Activated CD4-positive, CD25-positive, alpha-beta regulatory T cell (primary cell): ENCODE results near the gene PRLHR.

Experiments used
- DNase-seq, 4 experiments: peaks; one replicate each; lab custom pipeline; 2025; lab: John Stamatoyannopoulos, UW

The PRLHR gene

GRCh38 chr10:118587881-118588651 lies 7.4 kb downstream of the PRLHR start:
- no peak for DNase-seq

- DNase-seq: no peak
Observed at GRCh38 chr10:118586911-118587310, 8.5 kb downstream of the PRLHR start.

DNA sequence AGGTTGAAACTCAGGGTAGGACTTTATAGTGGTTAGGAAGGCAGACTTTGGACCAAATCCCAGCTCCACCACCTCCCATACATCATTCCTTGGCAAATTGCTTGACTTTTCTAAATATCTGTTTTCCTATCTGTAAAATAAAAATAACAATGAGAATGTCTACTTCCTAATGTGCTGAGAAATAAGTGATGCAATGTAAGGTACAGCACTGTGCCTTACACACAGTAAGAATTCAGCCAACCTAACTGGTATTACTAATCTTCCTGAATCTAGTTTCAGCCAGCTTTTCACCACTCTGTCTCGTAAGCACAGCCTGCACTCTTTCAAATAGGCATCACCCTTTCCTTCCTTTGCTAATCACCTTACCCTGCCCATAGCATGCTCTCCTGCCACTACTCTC lies 9.7 kb downstream of the PRLHR start:
- DNase-seq: no peak

- no peak for DNase-seq
Observed at GRCh38 chr10:118585234-118585633, 10.2 kb downstream of the PRLHR start.

- DNase-seq: no peak
Observed at GRCh38 chr10:118584181-118584954, 11.1 kb downstream of the PRLHR start.

DNA sequence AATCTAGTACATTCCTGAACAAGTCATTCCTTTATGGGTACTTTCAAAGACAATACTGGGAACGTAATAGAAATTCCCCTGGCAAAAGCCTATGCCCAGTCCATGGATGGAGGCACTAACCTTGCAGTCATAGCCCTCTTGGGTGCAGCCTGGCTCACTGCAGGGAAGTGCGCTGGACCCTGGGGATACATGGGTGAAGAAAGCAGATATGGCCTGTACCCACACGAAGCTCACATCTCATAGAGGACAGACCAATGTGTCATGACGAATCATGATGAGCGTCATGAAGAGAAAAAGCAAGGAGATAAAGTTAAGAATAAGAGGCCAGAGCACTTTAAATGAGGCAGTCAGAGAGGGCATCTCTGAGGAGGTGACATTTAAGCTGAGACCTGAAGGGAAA lies 11.8 kb downstream of the PRLHR start:
- DNase-seq: no peak

- DNase-seq: no peak
Observed at GRCh38 chr10:118582511-118582910, 12.9 kb downstream of the PRLHR start.

DNA sequence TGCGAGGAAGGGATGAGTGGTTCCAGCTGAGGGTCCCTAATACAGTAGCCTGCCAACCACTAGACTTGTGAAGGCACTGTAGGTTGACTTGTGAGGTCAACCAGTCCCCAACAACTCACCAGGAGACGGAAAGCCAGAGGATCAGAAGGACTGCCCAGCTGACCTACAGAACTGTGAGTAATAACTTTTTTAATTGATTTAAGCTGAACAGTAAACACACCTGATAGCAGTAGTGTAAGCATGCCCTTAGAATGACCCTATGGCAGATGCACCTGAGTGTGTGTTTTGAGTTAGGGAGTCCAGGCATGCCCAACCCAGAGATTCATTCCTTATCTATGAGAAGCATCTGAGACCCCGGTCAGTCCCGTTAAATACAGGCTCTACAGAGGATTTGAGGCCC lies 14.1 kb downstream of the PRLHR start:
- no peak for DNase-seq

DNA sequence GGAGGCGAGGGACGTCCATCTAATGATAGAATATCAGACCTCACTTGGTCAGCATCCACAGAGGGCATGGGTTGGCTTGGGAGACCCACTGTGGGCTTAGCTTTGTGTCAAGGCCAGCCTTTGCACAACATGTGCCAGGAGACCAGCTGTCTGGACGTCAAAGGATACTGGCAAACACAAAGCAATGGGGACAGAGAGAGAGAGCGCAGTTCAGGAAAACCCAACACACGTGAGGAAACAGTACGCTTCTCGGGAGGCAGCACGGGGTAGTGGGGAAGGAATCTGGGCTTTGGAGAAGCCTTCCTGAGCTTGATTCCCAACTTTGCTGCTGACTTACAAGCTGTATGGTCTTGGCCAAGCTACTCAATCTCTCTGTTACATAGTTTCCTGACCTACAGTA lies 14.7 kb downstream of the PRLHR start:
- no peak for DNase-seq

- no peak for DNase-seq
Observed at GRCh38 chr10:118573512-118573911, 21.9 kb downstream of the PRLHR start.

DNA sequence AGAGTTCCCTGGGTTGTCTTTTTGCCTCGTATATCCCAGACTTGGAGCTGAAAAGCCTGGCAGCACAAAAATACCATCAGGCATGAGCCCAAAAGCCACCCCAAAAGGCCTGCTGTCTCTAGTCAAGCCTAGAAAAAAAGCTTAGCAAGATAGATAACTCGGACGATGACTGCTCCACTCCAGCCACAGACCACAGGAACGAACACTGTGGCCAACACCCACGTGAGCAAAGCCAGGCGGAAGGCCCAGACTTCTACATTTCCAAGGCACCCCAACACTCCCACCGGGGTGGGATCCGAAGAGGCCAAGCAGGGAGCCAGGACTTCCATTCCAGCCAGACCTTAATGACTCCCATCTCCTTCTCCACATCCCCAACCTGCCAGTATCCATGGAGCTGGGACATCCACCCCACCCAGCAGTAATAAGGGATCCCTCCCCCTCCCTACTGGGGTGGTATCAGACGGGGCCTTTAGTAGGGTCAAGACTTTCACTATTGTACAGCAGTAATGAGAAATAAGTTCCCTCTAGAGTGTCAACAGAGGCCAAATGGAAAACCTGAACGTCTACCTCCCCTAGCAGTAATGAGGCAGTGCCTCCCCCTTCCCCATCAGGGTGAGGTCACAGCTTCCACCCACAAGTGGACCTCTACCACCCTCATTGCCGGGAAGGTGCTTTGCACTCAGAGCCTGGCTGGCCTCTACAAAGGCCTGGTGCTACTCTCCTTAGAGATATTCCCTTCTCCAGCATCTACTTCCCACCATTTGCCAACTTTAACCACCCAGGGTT lies 23.0 kb downstream of the PRLHR start:
- no peak for DNase-seq

DNA sequence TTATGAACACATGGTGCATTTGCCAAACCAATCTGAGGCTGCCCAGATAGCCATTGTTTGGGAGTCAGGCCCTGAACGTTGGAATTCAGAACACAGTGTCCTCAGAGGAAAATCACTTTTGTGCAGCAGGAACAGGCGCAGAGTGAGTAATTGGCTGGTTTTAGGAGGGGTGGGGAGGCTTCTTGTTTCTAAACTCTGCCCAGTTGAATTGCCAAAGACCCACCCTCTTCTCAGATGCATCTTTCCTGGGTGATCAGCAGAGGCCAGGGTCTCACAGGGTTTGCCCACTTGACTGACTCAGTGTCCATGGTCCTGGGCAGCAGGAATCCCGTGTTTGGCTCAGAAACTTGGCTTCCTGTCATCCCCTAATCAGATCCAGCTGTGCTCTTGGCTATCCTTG lies 24.3 kb downstream of the PRLHR start:
- DNase-seq: no peak

DNA sequence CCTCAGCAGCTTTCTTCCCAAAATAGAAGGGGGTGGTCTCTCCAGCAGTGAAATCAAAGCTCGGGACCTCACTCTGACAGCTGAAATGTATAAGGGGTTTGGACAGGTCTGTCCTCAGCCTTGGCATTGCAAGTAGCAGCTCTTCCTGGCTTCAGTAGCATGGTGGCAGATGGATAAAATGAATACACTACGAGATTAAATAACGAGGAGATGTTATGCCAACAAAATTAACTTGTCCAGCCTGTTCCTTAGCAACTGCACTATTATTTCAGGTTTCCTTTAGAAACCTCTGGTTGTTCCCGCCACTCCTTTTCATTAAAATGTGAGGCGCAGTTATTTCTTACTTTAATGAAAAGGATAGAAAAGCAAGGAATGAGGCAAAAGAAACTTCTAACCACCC lies 24.9 kb downstream of the PRLHR start:
- DNase-seq: no peak

GRCh38 chr10:118569882-118570252 lies 25.6 kb downstream of the PRLHR start:
- no peak for DNase-seq

GRCh38 chr10:118569241-118569881 lies 26.1 kb downstream of the PRLHR start:
- no peak for DNase-seq

DNA sequence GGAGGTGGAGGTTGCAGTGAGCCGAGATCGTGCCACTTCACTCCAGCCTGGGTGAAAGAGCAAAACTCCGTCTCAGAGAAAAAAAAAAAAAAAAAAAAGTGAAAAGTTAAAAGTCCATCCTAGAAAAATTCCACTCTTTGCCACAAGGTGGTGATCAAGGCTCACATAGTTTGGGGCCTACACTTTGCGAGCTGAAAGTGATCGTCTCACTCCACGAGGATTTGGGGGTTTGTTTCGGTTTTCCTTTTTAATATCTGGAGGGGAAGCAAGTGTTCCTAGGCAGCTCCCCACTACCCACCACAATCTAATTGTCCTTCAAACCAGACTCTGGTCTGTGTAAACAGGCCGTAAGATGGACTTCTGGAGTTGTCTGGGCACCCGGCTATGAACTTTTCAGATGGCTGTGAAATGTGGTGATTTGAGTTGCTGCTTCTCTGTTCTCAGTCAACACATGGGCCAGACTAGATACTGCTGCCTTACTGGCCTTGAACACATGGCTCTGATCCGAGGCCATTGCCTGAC lies 27.1 kb downstream of the PRLHR start:
- DNase-seq: peak in 2 of 4 experiments; percentile 5 to 7

DNA sequence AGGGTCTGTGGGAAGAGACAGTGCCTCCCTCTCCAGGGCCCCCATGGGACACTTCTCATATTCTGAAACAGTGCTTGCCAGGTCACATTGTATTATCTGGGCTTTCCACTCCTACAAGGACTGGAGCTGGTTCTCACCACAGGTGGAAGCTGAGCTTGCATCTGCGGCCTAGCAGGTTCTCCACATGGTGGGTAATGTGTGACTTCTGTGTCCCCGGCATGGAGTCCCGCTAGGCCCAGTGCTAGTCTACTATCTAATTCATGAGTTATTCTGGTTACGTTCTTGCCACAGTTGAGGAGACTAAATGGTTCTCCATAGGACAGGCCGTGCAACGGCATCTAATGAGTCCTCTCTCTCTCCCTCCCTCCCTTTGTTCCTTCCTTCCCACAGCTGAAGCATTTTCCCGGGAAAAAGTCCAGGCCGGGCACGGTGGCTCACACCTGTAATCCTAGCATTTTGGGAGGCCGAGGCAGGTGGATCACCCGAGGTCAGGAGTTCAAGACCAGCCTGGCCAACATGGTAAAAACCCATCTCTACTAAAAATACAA lies 27.7 kb downstream of the PRLHR start:
- DNase-seq: no peak

DNA sequence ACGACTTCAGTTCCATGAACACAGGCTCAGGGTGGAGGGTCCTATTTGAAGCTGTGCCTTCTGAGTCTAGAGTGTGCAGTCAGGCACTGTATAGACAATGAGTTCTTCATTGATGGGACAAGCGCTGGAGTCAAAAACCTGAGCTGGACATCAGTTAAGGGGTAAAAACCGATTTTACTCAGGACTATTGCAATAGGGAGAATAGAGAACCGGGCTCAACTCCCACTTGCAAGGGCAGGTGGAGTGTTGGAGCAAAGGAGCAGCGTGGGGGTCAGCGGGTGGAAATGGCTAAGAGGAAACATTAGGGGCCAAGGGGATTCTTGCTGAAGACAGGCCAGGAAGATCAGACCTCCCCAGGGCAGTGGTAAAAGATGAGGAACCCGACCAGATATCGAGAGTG lies 28.5 kb downstream of the PRLHR start:
- no peak for DNase-seq

DNA sequence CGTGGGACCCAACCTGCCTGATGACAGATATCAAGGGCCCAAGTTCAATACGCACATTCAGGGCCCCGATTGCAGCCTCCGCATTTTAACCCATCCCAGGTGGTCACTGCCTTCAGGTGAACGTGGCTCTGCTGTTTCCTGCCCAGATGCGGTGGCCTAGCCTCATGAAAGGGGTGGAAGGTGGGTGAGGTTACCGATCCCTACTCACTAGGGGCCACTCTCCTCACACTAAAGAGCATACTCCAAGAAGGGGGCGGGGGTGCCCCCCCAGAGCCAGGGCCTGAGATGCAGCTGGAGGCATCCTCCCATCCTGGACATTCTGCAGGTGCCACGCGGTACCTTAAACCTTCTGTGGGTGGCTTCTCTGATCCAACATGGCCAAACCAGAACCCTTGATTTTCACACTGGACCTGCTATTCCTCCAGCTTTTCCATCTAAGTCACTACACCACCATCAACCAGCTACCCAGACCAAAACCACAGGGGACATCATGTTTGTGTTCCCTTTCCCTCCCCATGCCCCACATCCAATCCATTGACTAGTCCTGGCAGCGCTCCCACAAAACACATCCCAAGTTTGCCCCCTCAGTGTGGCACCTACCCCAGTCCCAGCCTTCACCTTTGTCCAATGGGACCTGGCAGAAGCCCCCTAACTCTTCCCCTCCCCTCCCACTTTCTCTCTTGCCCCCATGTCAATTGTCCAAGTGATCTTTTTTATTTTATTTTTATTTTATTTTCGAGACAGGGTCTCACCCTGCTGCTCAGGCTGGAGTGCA lies 30.0 kb downstream of the PRLHR start:
- no peak for DNase-seq

GRCh38 chr10:118564652-118565051 lies 30.8 kb downstream of the PRLHR start:
- no peak for DNase-seq

DNA sequence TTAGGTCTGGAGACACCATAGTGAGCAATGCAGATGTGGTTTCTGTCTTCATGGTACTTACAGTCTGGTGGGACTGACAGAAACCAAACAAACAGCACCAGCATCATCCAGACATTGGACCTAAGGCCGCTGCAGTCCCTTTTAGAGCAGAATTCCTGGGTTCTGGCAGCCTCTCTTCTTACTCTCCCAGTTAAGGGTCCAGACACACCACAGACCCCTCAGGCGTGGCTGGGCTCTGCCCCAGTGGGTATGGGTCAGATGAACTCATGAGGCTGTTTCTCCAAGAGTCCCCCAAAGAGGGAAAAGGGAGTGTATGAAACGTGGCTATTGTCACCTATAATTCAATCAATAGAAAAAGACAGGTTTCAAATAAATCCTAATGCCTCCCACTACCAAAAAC lies 31.3 kb downstream of the PRLHR start:
- DNase-seq: no peak
